IPS-20b (cell line): ENCODE data around the gene PLAC8.

Source experiments
- H3K27ac ChIP-seq: one replicate; pipeline ENCODE4 v1.5.1; 2013; ENCODE audit warnings: low read length
- H3K27me3 ChIP-seq: 2 replicates; pipeline ENCODE4 v1.6.1; 2013; ENCODE audit warnings: mild to moderate bottlenecking, low read length, inconsistent platforms; ENCODE audit not compliant: insufficient read depth
- H3K36me3 ChIP-seq: 2 replicates; pipeline ENCODE4 v1.6.1; 2013; ENCODE audit warnings: low read depth, mild to moderate bottlenecking, inconsistent platforms, low read length, moderate library complexity; ENCODE audit not compliant: insufficient read depth
- H3K4me1 ChIP-seq: 2 replicates; pipeline ENCODE4 v1.6.1; 2013; ENCODE audit warnings: mild to moderate bottlenecking, control low read depth, inconsistent platforms, low read length, moderate library complexity; ENCODE audit not compliant: insufficient read depth
- H3K4me3 ChIP-seq: 2 replicates; pipeline ENCODE4 v1.5.1; 2013; ENCODE audit warnings: mild to moderate bottlenecking, low read length, inconsistent platforms
- H3K9ac ChIP-seq: 2 replicates; pipeline ENCODE4 v1.6.1; 2013; ENCODE audit warnings: low read depth, mild to moderate bottlenecking, inconsistent platforms, low read length, moderate library complexity
- H3K9me3 ChIP-seq: 2 replicates; pipeline ENCODE4 v1.6.1; 2013; ENCODE audit warnings: mild to moderate bottlenecking, low read depth, low read length, inconsistent platforms; ENCODE audit not compliant: insufficient read depth

The PLAC8 gene

GRCh38 chr4:83129264-83129663, 14.7 kb upstream of the PLAC8 start:
- no peaks in the 10 kb centered on the region for H3K4me1 ChIP-seq

GRCh38 chr4:83128240-83128929, 13.9 kb upstream of the PLAC8 start:
- H3K4me1 ChIP-seq, result no peaks in the 10 kb centered on the region
- no peak overlapping the region for H3K27ac ChIP-seq

More at GRCh38 chr4:83129264-83129663, 14.7 kb upstream of the PLAC8 start:
- H3K36me3 ChIP-seq, result no peaks in the 10 kb centered on the region
- no peak overlapping the region for H3K27ac ChIP-seq
- no peak overlapping the region for H3K9ac ChIP-seq
- no peaks in the 10 kb centered on the region for H3K9me3 ChIP-seq
- H3K4me3 ChIP-seq, result no peak overlapping the region
- no peaks in the 10 kb centered on the region for H3K27me3 ChIP-seq

GRCh38 chr4:83125738-83126141, 11.2 kb upstream of the PLAC8 start:
- Histone ChIP-seq H3K9ac (no peak overlapping the region), H3K27ac (no peak overlapping the region), H3K9me3 (no peaks in the 10 kb centered on the region), H3K36me3 (no peaks in the 10 kb centered on the region), H3K27me3 (no peaks in the 10 kb centered on the region), H3K4me1 (no peaks in the 10 kb centered on the region), H3K4me3 (no peak overlapping the region)

More at GRCh38 chr4:83128240-83128929, 13.9 kb upstream of the PLAC8 start:
- Histone ChIP-seq H3K9ac (no peak overlapping the region), H3K27me3 (no peaks in the 10 kb centered on the region), H3K4me3 (no peak overlapping the region), H3K36me3 (no peaks in the 10 kb centered on the region), H3K9me3 (no peaks in the 10 kb centered on the region)

- H3K9ac ChIP-seq, result no peak overlapping the region
- H3K27me3 ChIP-seq, result no peaks in the 10 kb centered on the region
- H3K27ac ChIP-seq, result no peak overlapping the region
- H3K36me3 ChIP-seq, result no peaks in the 10 kb centered on the region
- no peaks in the 10 kb centered on the region for H3K4me1 ChIP-seq
- H3K9me3 ChIP-seq, result no peaks in the 10 kb centered on the region
- H3K4me3 ChIP-seq, result no peak overlapping the region
Measured at GRCh38 chr4:83124111-83124780, 9.7 kb upstream of the PLAC8 start.

GRCh38 chr4:83121246-83121645, 6.7 kb upstream of the PLAC8 start:
- no peak overlapping the region for H3K27ac ChIP-seq
- H3K9me3 ChIP-seq, result no peaks in the 10 kb centered on the region
- no peaks in the 10 kb centered on the region for H3K27me3 ChIP-seq
- H3K36me3 ChIP-seq, result no peaks in the 10 kb centered on the region
- H3K4me3 ChIP-seq, result no peak overlapping the region
- H3K9ac ChIP-seq, result no peak overlapping the region
- H3K4me1 ChIP-seq, result no peaks in the 10 kb centered on the region

- H3K4me1 ChIP-seq, result peaks cover 11% of the 10 kb centered on the region
- no peak overlapping the region for H3K9ac ChIP-seq
- no peaks in the 10 kb centered on the region for H3K9me3 ChIP-seq
- no peaks in the 10 kb centered on the region for H3K36me3 ChIP-seq
- H3K4me3 ChIP-seq, result no peak overlapping the region
- H3K27ac ChIP-seq, result no peak overlapping the region
- no peaks in the 10 kb centered on the region for H3K27me3 ChIP-seq
Measured at GRCh38 chr4:83118869-83119268, 4.3 kb upstream of the PLAC8 start.

GRCh38 chr4:83115656-83116285, 1.2 kb upstream of the PLAC8 start:
- peaks cover 11% of the 10 kb centered on the region for H3K4me1 ChIP-seq
- H3K9me3 ChIP-seq, result no peaks in the 10 kb centered on the region
- no peak overlapping the region for H3K9ac ChIP-seq
- no peaks in the 10 kb centered on the region for H3K36me3 ChIP-seq
- H3K4me3 ChIP-seq, result peak overlapping the region; percentile 21; the same call in 1 of the 2 replicates
- no peak overlapping the region for H3K27ac ChIP-seq
- H3K27me3 ChIP-seq, result no peaks in the 10 kb centered on the region

GRCh38 chr4:83115000-83115399, 471 bp upstream of the PLAC8 start:
- no peak overlapping the region for H3K9ac ChIP-seq
- no peak overlapping the region; the same call in 1 of the 2 replicates for H3K4me3 ChIP-seq
- H3K36me3 ChIP-seq, result no peaks in the 10 kb centered on the region
- H3K27ac ChIP-seq, result no peak overlapping the region
- no peaks in the 10 kb centered on the region for H3K9me3 ChIP-seq
- peaks cover 11% of the 10 kb centered on the region for H3K4me1 ChIP-seq
- H3K27me3 ChIP-seq, result no peaks in the 10 kb centered on the region

GRCh38 chr4:83113429-83113786, 1.1 kb downstream of the PLAC8 start:
- Histone ChIP-seq H3K27me3 (peaks cover 10% of the 10 kb centered on the region), H3K27ac (no peak overlapping the region), H3K36me3 (no peaks in the 10 kb centered on the region), H3K9me3 (no peaks in the 10 kb centered on the region), H3K9ac (no peak overlapping the region), H3K4me1 (peaks cover 11% of the 10 kb centered on the region), H3K4me3 (no peak overlapping the region)

- Histone ChIP-seq H3K36me3 (no peaks in the 10 kb centered on the region), H3K27me3 (peaks cover 14% of the 10 kb centered on the region), H3K9ac (no peak overlapping the region), H3K27ac (no peak overlapping the region), H3K9me3 (no peaks in the 10 kb centered on the region), H3K4me1 (peaks cover 11% of the 10 kb centered on the region), H3K4me3 (no peak overlapping the region)
Measured at GRCh38 chr4:83112678-83113428, 1.7 kb downstream of the PLAC8 start.

GRCh38 chr4:83112231-83112630, 2.3 kb downstream of the PLAC8 start:
- Histone ChIP-seq H3K4me3 (no peak overlapping the region), H3K27ac (no peak overlapping the region), H3K36me3 (no peaks in the 10 kb centered on the region), H3K9me3 (no peaks in the 10 kb centered on the region), H3K4me1 (peaks cover 11% of the 10 kb centered on the region), H3K27me3 (peaks cover 14% of the 10 kb centered on the region), H3K9ac (no peak overlapping the region)
